AG04450 (cell line): ENCODE data around the gene TSC22D2. TPM values are rescaled to one million over a fixed set of nuclear protein-coding genes. Genes with fewer than 3 reads are reported as not detected.

Experiments
- CTCF ChIA-PET: fragments of 300-600, 350-600 bp; formaldehyde crosslinking; extraction: SDS; loops from one replicate; lab custom pipeline; 2022; ENCODE audit warnings: antibody characterized with exemption, inconsistent platforms; lab: Charles Lee
- POLR2A ChIA-PET: fragments of 350-600 bp; formaldehyde crosslinking; extraction: SDS; loops from one replicate; lab custom pipeline; 2021; ENCODE audit warnings: antibody characterized with exemption, inconsistent platforms; lab: Yijun Ruan, JAX
- DNase-seq: peaks from one replicate; pipeline ENCODE4 v3.0.0-alpha.2; 2011; ENCODE audit warnings: low read depth, low spot score
- H3K27ac ChIP-seq: one replicate; pipeline ENCODE4 v1.5.1; 2012; ENCODE audit warnings: low read depth, low read length, control low read depth
- H3K27me3 ChIP-seq: one replicate; pipeline ENCODE4 v1.6.0; 2012; ENCODE audit warnings: low read length; ENCODE audit not compliant: control insufficient read depth, insufficient read depth
- H3K4me3 ChIP-seq: 2 replicates; pipeline ENCODE4 v1.5.1; 2011; ENCODE audit warnings: mild to moderate bottlenecking, low read depth, low read length, control low read depth
- H3K9me3 ChIP-seq: 2 replicates; pipeline ENCODE4 v1.5.1; 2012; ENCODE audit warnings: low read length; ENCODE audit not compliant: control insufficient read depth, insufficient read depth
- polyA plus RNA-seq: library from polyadenylated mRNA; depleted of rRNA; stranded (reverse); fragments of >200 nt; gene quantifications from 2 replicates; pipeline ENCODE4 v1.2.3, GENCODE V29; 2011
- TF ChIP-seq, protein P1 (sequence below): IDR thresholded peaks from 2 replicates; pipeline ENCODE4 v1.5.1; 2011; ENCODE audit warnings: low read depth, low read length, control low read depth, inconsistent platforms

TSC22D2 gene
- polyA plus RNA-seq, 1 experiment = 28.4 TPM

DNA sequence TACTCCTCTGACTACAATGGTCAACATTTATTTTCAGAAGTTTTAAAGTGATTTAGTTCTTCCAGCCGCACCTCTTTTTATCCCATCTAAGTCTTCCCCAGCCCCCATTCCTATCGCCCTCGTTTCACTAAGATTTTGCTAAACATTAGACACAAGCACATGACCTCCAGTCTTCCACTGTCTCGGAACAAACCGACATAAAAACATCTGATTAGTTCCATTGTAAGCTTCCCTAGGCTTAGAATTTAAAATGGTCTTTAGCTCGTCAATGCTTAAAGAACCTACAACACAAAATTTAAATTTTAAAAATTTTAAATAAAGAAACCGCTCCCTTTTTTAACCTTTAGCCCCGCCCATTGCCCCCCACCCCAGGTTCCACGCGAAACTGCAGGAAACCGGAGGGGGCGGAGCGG, 284 bp upstream of the TSC22D2 start:
- Histone ChIP-seq H3K27me3 (no peaks in the 10 kb centered on the region), H3K27ac (peak overlapping the region; percentile 95), H3K4me3 (peak overlapping the region; percentile 64), H3K9me3 (peaks cover 3% of the 10 kb centered on the region; the same call in 1 of the 2 replicates)
- DNase-seq = no peak
- TF ChIP-seq, protein P1, sequence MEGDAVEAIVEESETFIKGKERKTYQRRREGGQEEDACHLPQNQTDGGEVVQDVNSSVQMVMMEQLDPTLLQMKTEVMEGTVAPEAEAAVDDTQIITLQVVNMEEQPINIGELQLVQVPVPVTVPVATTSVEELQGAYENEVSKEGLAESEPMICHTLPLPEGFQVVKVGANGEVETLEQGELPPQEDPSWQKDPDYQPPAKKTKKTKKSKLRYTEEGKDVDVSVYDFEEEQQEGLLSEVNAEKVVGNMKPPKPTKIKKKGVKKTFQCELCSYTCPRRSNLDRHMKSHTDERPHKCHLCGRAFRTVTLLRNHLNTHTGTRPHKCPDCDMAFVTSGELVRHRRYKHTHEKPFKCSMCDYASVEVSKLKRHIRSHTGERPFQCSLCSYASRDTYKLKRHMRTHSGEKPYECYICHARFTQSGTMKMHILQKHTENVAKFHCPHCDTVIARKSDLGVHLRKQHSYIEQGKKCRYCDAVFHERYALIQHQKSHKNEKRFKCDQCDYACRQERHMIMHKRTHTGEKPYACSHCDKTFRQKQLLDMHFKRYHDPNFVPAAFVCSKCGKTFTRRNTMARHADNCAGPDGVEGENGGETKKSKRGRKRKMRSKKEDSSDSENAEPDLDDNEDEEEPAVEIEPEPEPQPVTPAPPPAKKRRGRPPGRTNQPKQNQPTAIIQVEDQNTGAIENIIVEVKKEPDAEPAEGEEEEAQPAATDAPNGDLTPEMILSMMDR = no peak
- ChIA-PET CTCF (interaction anchor here (0.6 to 2.7 kb wide), 8 partner anchors 12 to 528 kb away, joined by 3 to 9 read pairs (median 3); no protein-coding TSS in a partner anchor), POLR2A (interaction anchor here (0.7 to 3.2 kb wide), 15 partner anchors 12 to 260 kb away, joined by 3 to 27 read pairs (median 3); partner anchors contain the start of genes EIF2A and SERP1)

DNA sequence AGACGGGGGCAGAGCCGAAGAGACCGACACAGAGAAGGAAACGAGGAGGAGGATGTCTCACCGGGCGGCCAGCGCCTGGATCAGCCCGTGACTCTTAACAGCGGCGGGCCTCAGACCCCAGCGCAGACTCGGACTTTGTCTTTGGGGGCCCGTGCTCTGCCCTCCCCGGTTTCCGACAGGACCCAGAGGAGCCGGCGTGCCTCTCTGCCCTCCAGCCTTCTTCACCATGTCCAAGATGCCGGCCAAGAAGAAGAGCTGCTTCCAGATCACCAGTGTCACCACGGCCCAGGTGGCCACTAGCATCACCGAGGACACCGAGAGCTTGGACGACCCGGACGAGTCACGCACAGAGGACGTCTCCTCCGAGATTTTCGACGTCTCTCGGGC, 1.0 kb downstream of the TSC22D2 start:
- H3K4me3 ChIP-seq = peak overlapping the region; percentile 96
- no peaks in the 10 kb centered on the region for H3K27me3 ChIP-seq
- ChIA-PET POLR2A (interaction anchor here (0.6 to 3.2 kb wide), 29 partner anchors 11 to 565 kb away, joined by 3 to 27 read pairs (median 4); partner anchors contain the start of genes EIF2A, PFN2 and SERP1), CTCF (interaction anchor here (0.7 to 2.7 kb wide), 9 partner anchors 14 to 529 kb away, joined by 3 to 17 read pairs (median 3); no protein-coding TSS in a partner anchor)
- H3K9me3 ChIP-seq = peaks cover 3% of the 10 kb centered on the region; the same call in 1 of the 2 replicates
- TF ChIP-seq, protein P1 = no peak
- no peak for DNase-seq
- peak overlapping the region; percentile 95 for H3K27ac ChIP-seq

DNA sequence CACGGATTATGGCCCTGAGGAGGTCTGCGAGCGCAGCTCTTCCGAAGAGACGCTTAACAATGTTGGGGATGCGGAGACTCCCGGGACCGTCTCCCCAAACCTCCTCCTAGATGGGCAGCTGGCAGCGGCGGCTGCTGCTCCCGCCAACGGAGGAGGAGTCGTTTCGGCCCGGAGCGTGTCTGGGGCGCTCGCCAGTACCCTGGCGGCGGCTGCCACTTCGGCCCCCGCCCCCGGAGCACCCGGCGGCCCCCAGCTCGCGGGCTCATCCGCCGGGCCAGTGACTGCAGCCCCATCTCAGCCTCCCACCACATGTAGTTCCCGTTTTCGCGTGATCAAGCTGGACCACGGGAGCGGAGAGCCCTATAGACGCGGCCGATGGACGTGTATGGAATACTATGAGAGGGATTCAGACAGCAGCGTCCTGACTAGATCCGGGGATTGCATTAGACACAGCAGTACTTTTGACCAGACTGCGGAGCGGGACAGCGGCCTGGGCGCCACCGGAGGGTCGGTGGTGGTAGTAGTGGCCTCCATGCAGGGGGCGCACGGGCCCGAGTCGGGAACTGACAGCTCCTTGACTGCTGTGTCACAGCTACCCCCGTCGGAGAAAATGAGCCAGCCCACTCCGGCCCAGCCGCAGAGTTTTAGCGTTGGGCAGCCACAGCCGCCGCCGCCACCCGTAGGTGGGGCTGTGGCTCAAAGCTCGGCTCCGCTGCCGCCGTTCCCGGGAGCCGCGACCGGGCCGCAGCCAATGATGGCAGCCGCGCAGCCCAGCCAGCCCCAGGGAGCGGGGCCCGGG, 1.6 kb downstream of the TSC22D2 start:
- peak overlapping the region; percentile 96 for H3K4me3 ChIP-seq
- POLR2A ChIA-PET = interaction anchor here (1.0 to 3.2 kb wide), 15 partner anchors 10 to 442 kb away, joined by 3 to 27 read pairs (median 5); partner anchors contain the start of genes EIF2A and SERP1
- CTCF ChIA-PET = interaction anchor here (1.1 to 2.7 kb wide), 10 partner anchors 16 to 529 kb away, joined by 3 to 17 read pairs (median 4); no protein-coding TSS in a partner anchor

DNA sequence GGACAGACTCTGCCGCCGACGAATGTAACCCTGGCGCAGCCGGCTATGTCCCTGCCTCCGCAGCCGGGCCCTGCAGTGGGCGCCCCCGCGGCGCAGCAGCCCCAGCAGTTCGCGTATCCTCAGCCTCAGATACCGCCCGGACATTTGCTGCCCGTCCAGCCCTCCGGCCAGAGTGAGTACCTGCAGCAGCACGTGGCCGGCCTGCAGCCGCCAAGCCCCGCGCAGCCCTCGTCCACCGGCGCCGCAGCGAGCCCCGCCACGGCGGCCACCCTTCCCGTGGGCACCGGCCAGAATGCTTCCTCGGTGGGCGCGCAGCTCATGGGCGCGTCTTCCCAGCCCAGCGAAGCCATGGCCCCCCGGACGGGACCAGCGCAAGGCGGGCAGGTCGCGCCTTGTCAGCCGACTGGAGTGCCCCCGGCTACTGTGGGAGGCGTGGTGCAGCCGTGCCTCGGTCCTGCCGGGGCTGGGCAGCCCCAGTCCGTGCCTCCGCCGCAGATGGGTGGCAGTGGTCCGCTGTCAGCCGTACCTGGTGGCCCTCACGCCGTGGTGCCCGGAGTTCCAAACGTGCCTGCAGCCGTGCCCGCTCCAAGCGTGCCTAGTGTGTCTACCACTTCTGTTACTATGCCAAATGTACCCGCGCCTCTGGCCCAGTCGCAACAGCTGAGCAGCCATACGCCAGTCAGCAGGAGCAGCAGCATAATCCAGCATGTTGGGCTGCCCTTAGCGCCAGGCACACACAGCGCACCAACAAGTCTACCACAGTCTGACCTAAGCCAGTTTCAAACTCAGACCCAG, 2.4 kb downstream of the TSC22D2 start:
- TF ChIP-seq, protein P1 = no peak
- Histone ChIP-seq H3K9me3 (peaks cover 3% of the 10 kb centered on the region; the same call in 1 of the 2 replicates), H3K4me3 (peak overlapping the region; percentile 96), H3K27me3 (no peaks in the 10 kb centered on the region), H3K27ac (peak overlapping the region; percentile 95)
- POLR2A ChIA-PET = interaction anchor here (1.6 to 3.2 kb wide), 4 partner anchors 39 to 263 kb away, joined by 4 to 27 read pairs (median 18); no protein-coding TSS in a partner anchor
- CTCF ChIA-PET = interaction anchor here (1.1 to 2.7 kb wide), 10 partner anchors 61 to 473 kb away, joined by 3 to 21 read pairs (median 5); no protein-coding TSS in a partner anchor
- no peak for DNase-seq

More for the DNA sequence above, 1.6 kb downstream of the TSC22D2 start:
- DNase-seq = no peak
- TF ChIP-seq, protein P1 = peak; percentile 33
- Histone ChIP-seq H3K27me3 (no peaks in the 10 kb centered on the region), H3K27ac (peak overlapping the region; percentile 95), H3K9me3 (peaks cover 3% of the 10 kb centered on the region; the same call in 1 of the 2 replicates)
